ENCODE data around the gene ZNF428.
A peak's percentile ranks its signal among the peaks of the same experiment; 100 is the strongest.
"Not testable (repeated sequence)": the region's sequence is repeated elsewhere in the genome, so short reads cannot be mapped to it uniquely, and the experiment has no call there.

Gene ZNF428

DNA sequence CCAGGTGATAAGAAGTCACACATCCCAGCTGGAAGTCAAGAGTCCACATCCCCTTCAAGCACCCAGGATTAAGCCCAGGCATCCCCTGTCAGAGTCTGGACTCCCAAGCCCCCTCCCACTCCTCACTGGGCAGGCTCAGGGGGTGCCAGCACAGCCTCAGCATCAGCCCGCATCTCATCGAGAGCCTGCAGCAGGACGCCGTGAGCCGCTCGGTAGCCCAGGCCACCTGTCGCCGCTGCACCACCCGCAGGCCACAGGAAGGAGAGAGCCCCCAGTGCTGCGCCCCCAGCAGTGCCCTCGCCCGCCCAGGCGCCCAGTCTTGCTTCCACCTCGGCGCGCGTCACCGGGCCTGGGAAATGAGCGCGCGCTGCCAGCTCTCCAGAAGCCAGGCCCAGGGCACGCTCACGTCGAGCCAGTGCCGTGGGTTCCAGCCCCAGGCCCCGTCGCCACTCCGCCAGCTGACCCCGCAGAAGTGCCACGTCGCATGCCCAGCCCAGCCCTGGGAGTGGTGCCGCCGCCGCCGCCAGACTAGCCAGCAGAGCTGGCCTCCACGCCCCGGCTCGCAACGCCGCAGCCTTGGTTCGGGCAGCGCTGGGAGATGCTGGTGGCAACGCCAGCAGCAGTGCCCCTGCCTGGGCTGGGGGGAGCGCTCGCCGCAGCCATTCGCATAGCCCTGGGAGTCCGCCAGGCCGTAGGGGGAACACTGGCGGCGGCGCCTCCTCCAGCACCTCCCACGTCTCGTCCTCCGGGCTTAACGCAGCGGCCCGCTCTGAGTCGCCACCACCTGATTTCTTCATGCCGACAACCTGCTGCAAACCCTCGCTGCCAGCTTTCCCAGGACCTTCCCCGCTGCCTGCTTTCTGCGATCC lies 27.3 kb downstream of the ZNF428 start:
- DNase-seq: no peak

DNA sequence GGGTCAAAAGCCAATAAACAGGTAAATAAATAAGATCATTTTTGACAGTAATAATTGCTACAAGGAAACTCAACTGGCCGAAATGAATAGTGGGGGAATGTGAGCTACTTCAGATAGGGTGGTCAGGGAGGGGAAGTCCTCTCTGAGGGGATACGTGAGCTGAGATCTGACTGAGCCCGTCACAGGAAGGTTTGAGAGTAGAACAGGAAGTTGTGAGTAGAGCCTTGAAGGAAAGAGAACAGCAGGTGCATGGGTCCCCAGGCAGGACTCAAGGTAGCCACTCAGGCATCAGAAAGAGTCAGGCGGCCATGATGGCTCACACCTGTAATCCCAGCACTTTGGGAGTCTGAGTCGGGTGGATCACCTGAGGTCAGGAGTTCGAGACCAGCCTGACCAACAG lies 29.8 kb downstream of the ZNF428 start:
- no peak for DNase-seq

DNA sequence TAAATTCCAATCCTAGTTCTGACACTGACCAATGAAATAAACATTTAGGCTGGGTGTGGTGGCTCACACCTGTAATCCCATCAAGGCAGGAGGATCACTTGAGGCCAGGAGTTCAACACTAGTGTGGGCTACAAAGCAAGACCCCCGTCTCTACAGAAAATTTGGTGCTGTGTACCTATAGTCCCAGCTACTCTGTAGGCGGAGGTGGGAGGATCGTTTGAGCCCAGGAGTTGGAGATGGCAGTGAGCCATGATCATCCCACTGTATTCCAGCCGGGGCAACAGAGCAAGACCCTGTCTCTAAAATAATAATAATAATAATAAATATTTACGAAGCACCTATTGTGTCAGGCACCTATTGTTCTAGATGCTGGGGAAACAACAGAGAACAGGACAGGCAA lies 30.2 kb downstream of the ZNF428 start:
- DNase-seq: no peak

DNA sequence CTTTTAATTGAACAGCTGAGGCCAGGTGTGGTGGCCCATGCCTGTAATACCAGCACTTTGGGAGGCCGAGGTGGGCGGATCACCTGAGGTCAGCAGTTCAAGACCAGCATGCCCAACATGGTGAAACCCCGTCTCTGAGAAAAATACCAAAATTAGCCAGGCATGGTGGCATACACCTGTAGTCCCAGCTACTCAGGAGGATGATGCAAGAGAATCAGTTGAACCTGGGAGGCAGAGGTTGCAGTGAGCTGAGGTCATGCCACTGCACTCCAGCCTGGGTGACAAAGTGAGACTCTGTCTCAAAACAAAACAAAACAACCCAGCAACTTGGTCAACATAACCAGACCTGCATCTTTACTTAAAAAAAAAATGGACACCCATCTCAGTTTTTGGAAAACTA lies 32.4 kb downstream of the ZNF428 start:
- not testable (repeated sequence) for DNase-seq

DNA sequence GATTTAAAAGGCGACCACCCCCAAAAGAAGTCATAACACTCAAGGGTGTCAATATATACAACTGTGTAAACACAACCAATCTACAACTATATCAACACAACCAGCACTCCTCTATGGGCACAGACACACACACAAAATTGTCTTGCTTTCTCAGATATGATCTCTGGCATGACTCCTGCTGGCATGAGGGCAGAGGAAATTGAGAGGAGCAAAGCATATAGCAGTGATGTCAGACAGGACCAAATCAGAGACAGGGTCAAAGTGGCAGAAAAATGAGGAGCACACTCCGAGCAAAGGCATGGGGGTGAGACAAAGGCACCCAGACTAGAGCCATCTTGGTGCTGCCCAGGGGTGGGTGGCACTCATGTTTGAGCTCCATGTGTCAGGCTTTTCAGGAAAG lies 33.1 kb downstream of the ZNF428 start:
- DNase-seq: no peak

DNA sequence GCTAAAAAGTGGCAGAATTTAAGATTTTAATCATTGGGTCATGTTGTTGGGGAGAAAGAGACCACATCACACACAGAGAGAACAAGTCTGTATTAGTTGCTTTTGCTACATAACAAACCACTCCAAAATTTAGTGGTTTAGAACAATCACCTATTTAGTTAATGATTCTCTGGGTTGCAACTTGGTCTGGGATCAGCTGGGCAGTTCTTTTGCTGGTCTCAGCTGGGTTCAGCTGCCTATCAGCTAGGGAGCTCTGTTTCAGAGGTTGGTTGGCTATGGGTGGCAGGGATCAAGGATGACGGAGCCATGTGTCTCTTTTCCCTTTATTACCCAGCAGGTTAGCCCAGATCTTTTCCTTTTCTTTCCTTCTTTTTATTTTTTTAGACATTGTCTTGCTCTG lies 34.9 kb downstream of the ZNF428 start:
- DNase-seq: no peak

DNA sequence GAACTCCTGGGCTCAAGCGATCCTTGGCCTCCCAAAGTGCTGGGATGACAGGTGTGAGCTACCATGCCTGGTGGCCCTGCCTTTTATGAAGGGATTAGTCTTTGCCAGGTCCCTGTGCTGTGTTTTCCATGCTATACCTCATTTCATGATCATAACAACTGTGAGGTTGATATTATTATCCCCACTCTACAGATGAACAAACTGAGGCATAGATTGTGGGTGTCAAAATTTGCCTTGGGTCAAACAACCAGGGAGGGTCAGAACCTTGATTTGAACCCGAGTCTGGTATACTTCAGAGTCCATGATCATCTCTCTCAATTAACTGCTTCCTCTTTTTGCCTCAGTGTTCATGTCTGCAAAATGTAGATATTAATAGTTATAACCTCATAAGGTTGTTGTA lies 36.9 kb downstream of the ZNF428 start:
- DNase-seq: no peak

DNA sequence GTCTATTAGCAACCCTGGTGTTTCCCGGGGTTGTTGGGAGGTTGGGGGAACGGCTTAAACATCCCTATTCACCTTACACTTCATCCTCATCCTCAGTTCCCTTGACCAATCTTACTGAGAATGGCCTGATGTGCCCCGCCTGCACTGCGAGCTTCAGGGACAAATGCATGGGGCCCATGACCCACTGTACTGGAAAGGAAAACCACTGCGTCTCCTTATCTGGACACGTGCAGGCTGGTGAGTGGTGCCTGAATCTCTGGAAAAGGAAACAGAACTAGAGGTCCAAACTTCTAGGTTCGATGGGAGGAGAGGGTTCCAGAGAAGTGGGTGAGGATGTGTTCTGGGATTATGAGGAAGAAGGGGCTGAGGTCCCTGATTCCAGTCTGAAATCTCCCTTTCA lies 38.0 kb downstream of the ZNF428 start:
- DNase-seq: no peak

DNA sequence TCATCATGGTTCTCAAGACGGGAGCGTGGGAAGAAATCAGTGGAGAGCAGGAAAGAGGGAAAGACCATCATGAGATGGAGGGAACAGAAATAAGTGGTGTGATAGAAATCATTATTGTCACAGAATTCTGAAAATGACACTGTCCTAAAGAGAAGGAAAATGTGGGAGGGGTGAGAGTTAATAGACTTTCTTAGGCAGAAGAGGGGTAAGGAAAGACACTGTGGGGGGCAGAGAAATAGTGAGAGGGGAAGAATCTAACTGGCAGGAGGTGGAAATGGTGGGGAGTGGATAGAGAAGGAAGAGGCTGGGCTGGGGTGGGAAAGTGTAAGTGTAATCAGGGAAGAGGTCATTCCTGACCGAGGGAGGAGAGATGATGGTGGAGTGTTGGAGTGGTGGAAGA lies 40.6 kb downstream of the ZNF428 start:
- no peak for DNase-seq

DNA sequence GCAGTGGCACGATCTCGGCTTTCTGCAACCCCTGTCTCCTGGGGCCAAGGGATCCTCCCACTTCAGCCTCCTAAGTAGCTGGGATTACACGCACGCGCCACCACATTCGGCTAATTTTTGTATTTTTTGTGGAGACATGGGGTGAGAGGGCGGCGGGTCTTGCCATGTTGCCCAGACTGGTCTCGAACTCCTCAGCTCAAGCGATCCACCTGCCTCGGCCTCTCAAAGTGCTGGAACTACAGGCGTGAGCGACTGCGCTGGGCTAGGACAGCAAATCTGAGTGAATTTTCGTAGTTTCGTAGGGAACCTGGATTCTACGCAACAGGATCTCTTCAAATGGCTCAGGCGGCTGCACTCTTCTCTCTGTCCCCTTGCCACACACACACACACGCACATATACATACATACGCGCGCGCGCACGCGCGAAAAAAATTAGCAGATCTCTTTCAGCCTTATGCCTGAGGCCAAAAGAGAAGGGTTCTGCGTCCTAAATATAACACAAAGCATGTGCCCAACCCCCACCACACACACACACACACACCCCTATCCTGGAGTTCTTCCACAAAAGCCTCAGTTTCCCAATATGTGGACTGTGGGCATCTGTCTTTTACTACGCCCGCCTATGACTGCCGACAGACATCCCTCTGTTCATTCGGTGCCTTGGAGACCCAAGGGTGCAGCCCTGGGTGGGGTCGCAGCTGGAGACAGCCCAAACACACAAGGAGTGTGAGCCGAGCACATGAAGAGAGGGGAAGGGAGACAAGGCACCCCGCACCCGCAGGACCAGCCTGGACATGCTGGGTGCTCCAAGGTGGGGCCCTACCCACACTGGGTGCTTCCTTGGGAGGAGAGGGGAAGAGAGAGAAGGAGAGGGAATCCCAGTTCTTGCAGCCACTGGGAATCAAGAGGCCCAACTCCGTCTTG lies 43.2 kb downstream of the ZNF428 start:
- no peak for DNase-seq

DNA sequence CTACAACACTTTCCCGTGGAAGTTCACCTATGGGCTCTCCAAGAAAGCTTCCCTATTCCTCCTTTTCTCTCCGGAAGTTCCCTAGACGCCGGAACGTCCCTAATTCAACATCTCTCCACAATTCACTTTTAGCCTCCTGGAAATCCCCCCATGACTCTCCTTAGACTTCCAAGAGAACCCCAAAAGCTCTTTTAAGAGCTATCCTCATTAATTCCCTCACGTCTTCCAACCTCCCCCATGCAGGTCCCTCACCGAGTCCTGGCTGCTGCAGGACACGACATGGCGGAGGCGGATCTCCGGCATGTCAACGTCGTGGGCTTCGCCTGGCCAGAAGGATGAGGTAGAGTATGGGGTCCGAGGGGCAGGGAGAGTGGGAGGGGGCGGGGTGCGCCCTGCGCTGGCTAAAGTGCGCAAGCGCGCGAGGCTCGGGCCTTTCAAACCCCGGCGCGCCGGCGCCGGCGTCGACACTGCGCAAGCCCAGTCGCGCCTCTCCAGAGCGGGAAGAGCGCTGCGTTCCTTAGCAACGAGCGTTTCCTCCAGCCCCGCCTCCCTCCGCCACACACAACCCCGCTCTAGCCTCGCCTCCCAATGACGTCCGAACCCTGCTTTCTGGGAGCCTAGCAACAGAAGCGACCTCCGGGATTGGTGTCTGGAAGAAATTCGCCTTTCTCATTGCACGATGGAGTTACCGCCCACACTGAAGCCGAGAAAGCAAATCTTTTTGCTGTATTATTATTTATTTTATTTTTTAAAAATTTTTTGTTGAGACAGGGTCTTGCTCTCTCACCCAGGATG lies 44.1 kb downstream of the ZNF428 start, which contains the start of the genes PINLYP and XRCC1:
Gene PINLYP (plus strand): TSS at position 646 of the 795 bp plus-strand sequence. CDS start 1,391 bp downstream, outside the sequence.
Gene XRCC1 (minus strand): TSS at position 372 of the 795 bp plus-strand sequence. CDS start 69 bp downstream, at position 303.
- DNase-seq: peak; percentile 91 to 96

DNA sequence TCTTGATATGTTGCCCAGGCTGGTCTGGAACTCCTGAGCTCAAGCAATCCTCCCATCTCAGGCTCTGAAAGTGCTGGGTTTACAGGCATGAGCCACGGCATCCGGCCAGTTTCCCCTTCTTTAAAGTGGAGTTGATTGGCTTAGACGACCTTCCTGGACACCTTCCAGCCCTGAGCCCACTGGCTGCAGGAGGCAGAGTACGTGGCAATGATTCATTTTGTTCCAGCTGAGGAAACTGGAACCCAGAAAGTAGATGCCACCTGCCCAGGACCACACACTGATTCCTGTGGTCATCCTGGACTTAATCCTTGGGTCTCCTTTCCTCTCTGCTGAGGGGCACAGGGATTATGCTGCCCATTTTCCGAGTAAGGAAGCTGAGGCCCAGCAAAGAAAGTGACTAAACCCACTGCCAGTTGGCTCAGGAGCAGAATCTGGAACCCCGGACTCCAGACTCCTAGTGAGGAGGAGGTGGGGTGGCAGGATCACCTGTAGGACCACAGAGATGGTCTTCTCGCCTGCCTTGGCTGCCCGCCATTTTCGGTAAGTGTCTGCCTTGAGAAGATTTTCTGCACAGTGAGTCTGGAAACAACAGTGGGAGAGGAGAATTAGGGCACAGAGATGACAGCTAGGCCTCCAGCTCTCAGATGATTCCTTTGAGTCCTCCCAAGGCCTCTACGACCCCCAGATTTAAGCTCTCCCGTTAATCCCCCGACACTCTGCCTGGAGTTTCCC lies 44.8 kb downstream of the ZNF428 start:
- DNase-seq: no peak

DNA sequence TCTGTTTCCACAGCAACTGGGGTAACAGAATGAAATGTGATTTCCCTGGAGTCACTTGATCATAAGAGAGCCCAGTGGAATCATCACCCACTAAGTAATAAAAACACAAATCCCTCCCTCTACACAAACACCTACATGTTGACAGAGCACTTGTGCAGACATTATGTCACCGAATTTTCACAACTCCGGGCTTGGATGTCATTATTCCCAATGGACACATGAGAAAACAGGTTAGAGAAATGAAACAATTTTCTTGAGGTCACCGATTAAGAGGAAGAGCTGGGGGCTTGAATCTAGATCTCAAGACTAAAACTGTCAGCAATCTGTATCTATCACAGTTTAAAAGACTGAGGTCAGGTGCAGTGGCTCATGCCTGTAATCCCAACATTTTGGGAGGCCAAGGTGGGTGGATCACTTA lies 47.2 kb downstream of the ZNF428 start:
- no peak for DNase-seq

DNA sequence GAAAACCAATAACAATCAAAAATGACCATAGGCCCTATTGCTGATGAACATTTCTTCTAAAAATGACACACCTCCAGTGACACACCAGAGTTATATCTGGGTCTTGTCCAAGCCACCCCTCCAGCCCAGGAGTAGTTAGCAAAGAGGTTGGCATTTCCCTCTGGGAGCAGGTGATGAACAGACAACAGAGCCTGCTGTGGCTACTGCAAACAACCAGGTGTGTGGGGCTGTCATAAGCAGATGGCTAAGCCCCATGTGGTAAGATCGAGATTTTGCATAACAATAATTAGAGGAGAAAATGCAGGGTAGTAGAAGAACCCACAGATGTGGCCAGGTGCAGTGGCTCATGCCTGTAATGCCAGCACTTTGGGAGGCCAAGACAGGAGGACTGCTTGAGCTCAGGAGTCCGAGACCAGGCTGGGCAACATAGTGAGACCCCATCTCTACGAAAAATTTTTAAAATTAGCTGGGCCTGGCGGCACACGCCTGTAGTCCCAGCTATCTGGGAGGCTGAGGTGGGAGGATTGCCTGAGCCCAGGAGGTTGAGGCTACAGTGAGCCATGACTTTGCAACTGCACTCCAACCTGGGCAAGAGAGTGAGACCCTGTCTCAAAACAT lies 49.1 kb downstream of the ZNF428 start:
- no peak for DNase-seq

DNA sequence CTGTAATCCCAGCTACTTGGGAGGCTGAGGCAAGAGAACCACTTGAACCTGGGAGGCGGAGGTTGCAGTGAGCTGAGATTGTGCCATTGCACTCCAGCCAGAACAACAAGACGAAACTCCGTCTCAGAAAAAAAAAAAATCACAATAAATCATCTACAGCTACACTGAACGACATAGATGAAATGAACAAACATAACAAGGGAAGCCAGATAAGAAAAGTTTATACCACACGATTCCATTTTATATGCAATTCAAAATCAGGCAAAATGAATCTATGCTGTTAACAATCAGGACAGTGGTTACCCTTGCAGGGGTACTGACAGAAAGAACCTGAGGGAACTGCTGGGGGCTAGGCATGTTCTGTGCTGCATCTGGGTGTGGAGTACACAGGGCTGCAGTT lies 49.8 kb downstream of the ZNF428 start:
- DNase-seq: no peak

DNA sequence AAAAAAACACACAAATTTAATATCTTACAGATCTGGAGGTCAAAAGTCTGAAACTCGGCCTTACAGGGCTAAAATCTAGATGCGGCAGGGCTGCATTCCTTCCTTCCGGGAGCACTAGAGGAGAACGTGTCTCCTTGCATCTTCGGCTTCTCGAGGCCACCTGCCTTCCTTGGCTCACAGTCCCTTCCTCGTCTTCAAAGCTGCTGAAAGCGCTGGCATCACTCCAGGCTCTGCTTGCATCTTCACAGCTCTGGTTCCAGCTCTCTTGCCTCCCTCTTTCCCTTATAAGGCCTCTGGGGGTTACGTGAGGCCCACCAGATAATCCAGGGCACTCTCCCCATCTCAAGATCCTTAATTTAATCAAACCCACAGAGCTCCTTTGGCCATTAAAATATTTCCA lies 54.6 kb downstream of the ZNF428 start:
- DNase-seq: no peak

DNA sequence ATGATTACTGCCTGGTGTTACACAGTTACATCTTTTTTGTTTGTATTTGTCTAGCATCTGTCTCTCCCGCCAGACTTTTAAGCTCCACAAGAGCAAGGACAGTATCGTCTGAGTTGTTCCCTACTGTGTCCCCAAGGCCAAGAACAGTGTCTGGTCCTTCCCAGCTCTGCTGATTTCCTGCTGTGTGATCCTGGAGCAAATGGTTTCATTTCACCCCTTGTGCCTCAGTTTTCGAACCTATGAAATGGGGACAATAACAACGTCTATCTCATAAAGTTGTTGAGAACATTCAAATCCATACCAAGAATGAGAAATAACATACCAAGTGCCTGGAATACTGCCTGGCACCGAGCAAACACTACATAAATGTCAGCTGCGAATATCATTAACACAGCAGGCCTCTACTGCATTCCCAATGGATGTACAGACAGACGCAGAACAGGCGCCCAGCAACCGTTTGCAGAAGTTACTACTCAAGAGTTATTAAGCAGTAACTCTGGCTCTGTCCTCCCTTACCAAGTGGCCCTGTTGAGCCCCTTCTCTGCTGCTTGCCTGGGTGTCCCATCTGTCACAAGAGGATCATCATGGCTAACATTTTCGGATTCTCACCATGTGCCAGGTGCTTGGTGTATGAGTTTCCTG lies 55.5 kb downstream of the ZNF428 start:
- no peak for DNase-seq

DNA sequence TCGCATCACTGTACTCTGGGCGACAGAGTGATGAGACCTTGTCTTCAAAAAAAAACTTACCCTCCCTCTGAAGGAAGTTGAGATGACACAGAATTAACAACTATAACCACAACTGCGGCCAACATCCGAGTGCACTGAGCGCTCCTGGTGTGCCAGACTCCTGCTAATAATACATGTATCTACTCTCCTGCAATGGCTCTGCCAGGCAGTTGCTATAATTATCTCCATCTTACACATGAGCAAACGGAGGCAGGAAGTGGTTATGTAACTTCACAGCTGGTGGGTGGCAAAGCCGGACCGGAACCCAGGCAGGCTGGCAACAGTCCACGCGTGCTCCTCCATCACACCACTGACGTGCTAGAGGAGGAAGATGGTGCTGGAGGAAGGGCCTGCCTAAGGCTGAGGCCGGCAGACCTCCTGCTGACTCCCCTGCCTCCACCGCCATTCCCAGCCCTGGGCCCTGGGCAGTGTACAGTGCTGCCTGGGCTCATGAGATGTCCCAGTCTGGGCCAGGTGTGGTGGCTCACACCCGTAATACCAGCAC lies 56.7 kb downstream of the ZNF428 start:
- DNase-seq: peak; percentile 74 to 91

DNA sequence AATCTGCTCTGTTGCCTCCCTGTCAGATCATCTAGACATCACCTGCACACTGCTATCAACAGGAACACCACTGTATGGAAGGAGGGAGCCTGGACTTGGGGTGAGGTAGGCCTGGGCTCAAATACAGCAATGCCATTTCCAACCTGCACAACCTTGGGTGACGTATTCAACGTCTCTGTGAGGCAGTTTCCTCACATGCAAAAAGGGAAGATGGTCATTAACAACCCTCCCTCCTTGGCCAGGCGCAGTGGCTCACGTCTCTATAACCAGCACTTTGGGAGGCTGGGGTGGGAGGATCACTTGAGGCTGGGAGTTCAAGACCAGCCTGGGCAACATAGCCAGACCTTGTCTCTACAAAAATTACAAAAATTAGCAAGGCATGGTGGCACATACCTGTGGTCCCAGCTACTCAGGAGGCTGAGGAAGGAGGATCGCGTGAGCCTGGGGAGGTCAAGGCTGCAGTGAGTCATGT lies 57.2 kb downstream of the ZNF428 start:
- DNase-seq: no peak

DNA sequence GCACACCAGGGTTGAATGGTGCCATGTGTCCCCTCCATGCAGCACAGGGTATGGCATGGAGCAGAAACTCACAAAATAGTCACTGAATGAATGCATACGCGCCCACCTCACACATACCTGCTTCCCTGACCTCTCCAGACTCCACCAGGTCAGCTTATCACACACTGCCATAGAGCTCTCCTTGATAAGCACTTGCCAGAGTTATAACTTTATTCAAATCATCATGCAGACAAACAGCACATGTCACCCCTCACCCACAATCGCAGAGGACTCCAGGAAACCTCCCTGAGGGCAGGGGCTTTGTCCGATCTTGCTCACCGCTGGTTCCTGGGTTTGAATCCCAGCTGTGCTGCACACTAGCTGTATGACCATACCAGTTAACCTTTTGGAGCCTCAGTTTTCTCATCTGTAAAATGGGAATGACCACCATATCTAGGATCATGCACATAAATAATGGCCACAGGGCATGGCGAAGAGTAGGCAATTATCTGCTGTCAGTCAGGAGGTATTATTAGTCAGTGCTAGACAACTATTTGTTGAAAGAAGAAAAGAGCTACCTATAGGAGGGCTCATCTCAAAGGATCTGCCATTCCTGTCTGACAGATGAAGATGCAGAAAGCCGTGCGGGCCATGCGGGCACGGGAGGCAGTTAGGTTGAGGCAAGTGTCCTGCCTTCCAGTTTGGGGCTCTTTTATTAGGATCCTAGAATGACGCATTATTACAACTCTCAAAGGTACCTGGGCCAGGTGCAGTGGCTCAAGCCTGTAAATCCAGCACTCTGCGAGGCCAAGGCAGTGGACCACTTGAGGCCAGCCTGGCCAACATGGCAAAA lies 58.1 kb downstream of the ZNF428 start:
- no peak for DNase-seq

All from SW 1271 (cell line).